Stimulated activated CD8-positive, alpha-beta memory T cell treated with anti-CD3 and anti-CD28 coated beads, Interleukin-12 subunit alpha, Interleukin-12 subunit beta, amount 100 ng/mL, for 24 hours (primary cell): ENCODE results near the gene UNC13B.

Experiments
- DNase-seq: peaks from one replicate; pipeline ENCODE4 v3.0.0-alpha.2; 2020; ENCODE audit errors: extremely low read depth

Gene UNC13B

DNA sequence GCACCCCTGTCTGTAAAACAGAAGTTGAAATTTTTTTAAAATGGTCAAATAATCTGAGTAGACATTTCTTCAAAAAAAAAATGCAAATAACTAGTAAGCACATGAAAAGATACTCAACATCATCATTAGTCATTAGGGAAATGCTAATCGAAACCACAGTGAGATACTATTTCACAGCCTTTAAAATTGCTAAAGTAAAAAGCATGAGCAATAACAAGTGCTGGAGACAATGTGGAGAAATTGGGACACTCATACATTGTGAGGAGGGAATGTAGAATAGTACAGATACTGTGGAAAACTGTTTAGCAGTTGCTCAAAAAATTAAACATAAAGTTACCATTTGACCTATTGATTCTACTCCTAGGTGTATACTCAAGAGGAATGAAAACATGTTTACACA is 269.7 kb downstream of the UNC13B start:
- DNase-seq = no peak

DNA sequence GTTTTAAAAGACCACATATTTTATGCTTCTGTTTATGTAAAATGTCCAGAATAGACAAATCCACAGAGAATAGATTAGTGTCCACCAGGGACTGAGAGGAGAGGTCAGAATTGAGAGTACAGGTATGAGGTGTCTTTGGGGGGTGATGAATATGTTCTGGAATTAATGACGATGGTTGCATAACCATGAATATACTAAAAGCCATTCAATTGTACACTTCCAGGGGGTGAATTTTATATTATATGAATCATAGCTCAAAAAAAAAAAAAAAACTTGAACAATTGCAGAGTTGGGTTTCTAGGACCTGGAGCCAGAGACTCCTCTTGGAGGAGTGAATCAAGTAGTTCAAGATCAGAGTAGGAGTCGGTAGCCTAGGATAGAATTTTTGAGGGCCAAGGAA is 270.3 kb downstream of the UNC13B start:
- no peak for DNase-seq

GRCh38 chr9:35436933-35437332 is 275.1 kb downstream of the UNC13B start:
- DNase-seq = no peak

DNA sequence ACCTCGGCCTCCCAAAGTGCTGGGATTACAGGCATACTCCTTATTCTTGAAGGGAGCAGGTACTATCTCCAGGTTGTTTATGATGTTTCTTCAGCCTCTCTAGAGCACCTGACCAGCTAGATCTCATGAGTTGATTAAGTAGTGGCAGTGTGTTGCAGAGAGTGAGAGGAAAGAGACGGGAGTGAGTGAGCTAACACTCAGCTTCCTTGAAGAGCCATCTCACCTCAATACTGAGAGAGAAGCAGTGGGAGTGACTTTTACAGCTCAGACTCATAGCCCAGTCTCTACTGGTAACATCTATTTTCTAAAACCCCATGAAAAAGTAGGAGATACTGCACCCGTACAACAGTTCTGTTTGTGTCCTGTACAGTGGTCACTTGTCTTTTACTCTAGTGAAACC is 284.2 kb downstream of the UNC13B start:
- no peak for DNase-seq

DNA sequence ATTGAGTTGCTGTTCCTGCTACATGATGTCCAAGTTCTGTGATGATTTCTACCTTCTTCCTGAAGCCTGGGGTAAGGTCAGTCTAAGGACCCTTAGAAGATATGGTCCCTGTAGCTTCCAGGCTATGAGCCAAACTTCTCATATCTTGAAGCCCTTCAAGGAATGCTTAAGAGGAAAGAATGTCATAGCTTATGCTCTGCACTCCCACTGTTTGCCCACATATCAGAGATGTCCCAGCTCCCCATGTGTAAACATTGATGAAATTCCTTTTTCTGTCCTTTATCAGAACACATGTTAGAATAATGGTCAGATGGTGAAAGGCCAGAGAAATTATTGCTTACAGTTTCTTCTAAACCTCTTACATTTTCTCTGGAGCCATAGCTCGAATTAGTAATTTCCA is 286.7 kb downstream of the UNC13B start:
- DNase-seq = no peak

DNA sequence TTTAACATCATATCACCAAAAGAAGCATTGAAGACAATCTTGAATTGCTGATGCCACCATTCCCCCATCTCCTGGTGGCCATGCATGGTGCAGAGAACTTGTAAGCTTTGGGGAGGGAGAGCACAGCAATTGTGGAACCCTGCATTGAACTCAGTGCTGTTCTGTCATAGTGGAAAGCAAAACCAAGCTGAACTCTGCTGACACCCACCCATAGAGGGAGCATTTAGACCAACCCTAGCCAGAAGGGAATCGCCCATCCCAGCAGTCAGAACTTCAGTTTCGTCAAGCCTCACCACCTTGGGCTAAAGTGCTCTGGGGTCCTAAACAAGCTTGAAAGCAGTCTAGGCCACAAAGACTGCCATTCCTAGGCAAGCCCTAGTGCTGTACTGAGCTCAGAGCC is 290.7 kb downstream of the UNC13B start:
- DNase-seq = no peak

GRCh38 chr9:35453786-35454185 is 292.0 kb downstream of the UNC13B start:
- no peak for DNase-seq
